Mesenchymal stem cell (in vitro differentiated cells and primary cell): ENCODE measurements around the gene KRT83.
"Not testable (repeated sequence)": the region's sequence is repeated elsewhere in the genome, so short reads cannot be mapped to it uniquely, and the experiment has no call there.

ENCODE experiments used
- DNase-seq: peaks from one replicate; pipeline ENCODE4 v3.0.0-alpha.2; 2013
- H2AFZ ChIP-seq: one replicate; pipeline ENCODE4 v1.6.1; 2013; ENCODE audit warnings: low read depth, mild to moderate bottlenecking, control low read depth, inconsistent platforms, low read length, moderate library complexity
- H2AK5ac ChIP-seq: 2 replicates; pipeline ENCODE4 v1.6.1; 2013; ENCODE audit warnings: low read length, moderate library complexity, mild to moderate bottlenecking, inconsistent platforms; ENCODE audit not compliant: severe bottlenecking
- H2BK120ac ChIP-seq: one replicate; pipeline ENCODE4 v1.6.1; 2013; ENCODE audit warnings: low read depth, mild to moderate bottlenecking, inconsistent platforms, low read length, moderate library complexity
- H2BK12ac ChIP-seq, 2 experiments: one replicate each; pipeline ENCODE4 v1.6.1; 2013; ENCODE audit warnings: inconsistent platforms in 2 of 2, low read length in 2 of 2, mild to moderate bottlenecking in 2 of 2, moderate library complexity in 2 of 2, control low read depth in 1 of 2
- H2BK15ac ChIP-seq: one replicate; pipeline ENCODE4 v1.6.1; 2013; ENCODE audit warnings: mild to moderate bottlenecking, low read depth, inconsistent platforms; ENCODE audit not compliant: poor library complexity, severe bottlenecking
- H2BK5ac ChIP-seq: 2 replicates; pipeline ENCODE4 v1.6.1; 2013; ENCODE audit warnings: low read depth, mild to moderate bottlenecking, low read length, control low read depth, inconsistent platforms; ENCODE audit not compliant: poor library complexity, severe bottlenecking
- H3K14ac ChIP-seq, 2 experiments: one replicate each; pipeline ENCODE4 v1.6.1; 2013; ENCODE audit warnings: inconsistent platforms in 2 of 2, low read length in 2 of 2, control low read depth in 1 of 2, mild to moderate bottlenecking in 1 of 2, moderate library complexity in 1 of 2
- H3K18ac ChIP-seq, 2 experiments: one replicate each; pipeline ENCODE4 v1.6.1; 2013; ENCODE audit warnings: inconsistent platforms in 2 of 2, low read length in 2 of 2, control low read depth in 1 of 2, low read depth in 1 of 2, mild to moderate bottlenecking in 1 of 2
- H3K23ac ChIP-seq, 2 experiments: one replicate each; pipeline ENCODE4 v1.6.1; 2013; ENCODE audit warnings: inconsistent platforms in 2 of 2, low read length in 2 of 2, mild to moderate bottlenecking in 2 of 2, moderate library complexity in 2 of 2, control low read depth in 1 of 2
- H3K27ac ChIP-seq: 2 replicates; pipeline ENCODE4 v1.5.1; 2013; ENCODE audit warnings: mild to moderate bottlenecking, moderate library complexity, low read length, control low read depth, inconsistent platforms; ENCODE audit not compliant: poor library complexity, severe bottlenecking
- H3K27me3 ChIP-seq, 2 experiments: 2 replicates each; pipeline versions ENCODE4 v1.6.1 to v1.7.0; 2013; ENCODE audit warnings: low read length in 2 of 2, mild to moderate bottlenecking in 2 of 2, moderate library complexity in 2 of 2, control low read depth in 1 of 2, inconsistent platforms in 1 of 2; ENCODE audit not compliant: control insufficient read depth in 1 of 2, insufficient read depth in 1 of 2
- H3K36me3 ChIP-seq, 2 experiments: 2 replicates each; pipeline versions ENCODE4 v1.6.1 to v1.7.0; 2013; ENCODE audit warnings: low read length in 2 of 2, control low read depth in 1 of 2, inconsistent platforms in 1 of 2, low read depth in 1 of 2, mild to moderate bottlenecking in 1 of 2; ENCODE audit not compliant: insufficient read depth in 2 of 2, control insufficient read depth in 1 of 2
- H3K4ac ChIP-seq, 2 experiments: one replicate each; pipeline ENCODE4 v1.6.1; 2013; ENCODE audit warnings: inconsistent platforms in 2 of 2, low read length in 2 of 2, mild to moderate bottlenecking in 2 of 2, moderate library complexity in 2 of 2, control low read depth in 1 of 2, low read depth in 1 of 2
- H3K4me1 ChIP-seq: 2 replicates; pipeline ENCODE4 v1.6.1; 2013; ENCODE audit warnings: low read depth, low read length, control low read depth; ENCODE audit not compliant: control insufficient read depth, insufficient read depth
- H3K4me2 ChIP-seq: 2 replicates; pipeline ENCODE4 v1.6.1; 2013; ENCODE audit warnings: low read length, mild to moderate bottlenecking, inconsistent platforms; ENCODE audit not compliant: poor library complexity, severe bottlenecking
- H3K4me3 ChIP-seq, 2 experiments: 2 replicates each; pipeline versions ENCODE4 v1.5.1 to v1.7.0; 2013; ENCODE audit warnings: low read length in 2 of 2, mild to moderate bottlenecking in 2 of 2, control low read depth in 1 of 2, low read depth in 1 of 2; ENCODE audit not compliant: insufficient read depth in 1 of 2
- H3K79me1 ChIP-seq: replicated peaks from 2 replicates; pipeline ENCODE4 v1.6.1; 2013; ENCODE audit warnings: mild to moderate bottlenecking, control low read depth, low read length, inconsistent platforms; ENCODE audit not compliant: poor library complexity, severe bottlenecking
- H3K9ac ChIP-seq: 2 replicates; pipeline ENCODE4 v1.7.0; 2013; ENCODE audit warnings: mild to moderate bottlenecking, low read length, moderate library complexity
- H3K9me3 ChIP-seq: 2 replicates; pipeline ENCODE4 v1.7.0; 2013; ENCODE audit warnings: mild to moderate bottlenecking, low read length; ENCODE audit not compliant: control insufficient read depth
- H4K8ac ChIP-seq: one replicate; pipeline ENCODE4 v1.6.1; 2013; ENCODE audit warnings: inconsistent platforms, mild to moderate bottlenecking, low read length, moderate library complexity
- H4K91ac ChIP-seq: one replicate; pipeline ENCODE4 v1.6.1; 2013; ENCODE audit warnings: mild to moderate bottlenecking, low read length, inconsistent platforms
- WGBS: methylation state at CpG from one replicate; pipeline ENCODE4 v1.1.7; 2013; ENCODE audit warnings: mixed read lengths; 5-methylcytosine and 5-hydroxymethylcytosine counted together

KRT83 gene

GRCh38 chr12:52305921-52306705 lies 15.1 kb downstream of the KRT83 start:
- H3K27ac ChIP-seq, result no peak overlapping the region
- no peak overlapping the region for H3K9ac ChIP-seq
- no peak overlapping the region for H4K8ac ChIP-seq
- H4K91ac ChIP-seq, result no peak overlapping the region
- no peak overlapping the region for H3K14ac ChIP-seq
- no peak overlapping the region for H2BK5ac ChIP-seq
- H3K27me3 ChIP-seq, result peaks cover 64 to 71% of the 10 kb centered on the region in 2 experiments
- H2BK12ac ChIP-seq, result no peak overlapping the region
- no peak overlapping the region for H2AK5ac ChIP-seq
- no peak overlapping the region for H2BK15ac ChIP-seq
- H3K9me3 ChIP-seq, result no peaks in the 10 kb centered on the region
- H3K23ac ChIP-seq, result no peak overlapping the region
- 52% methylated on average over 9 of the region's 11 CpGs for WGBS
- no peak overlapping the region for H2AFZ ChIP-seq
- no peaks in the 10 kb centered on the region for H3K36me3 ChIP-seq
- no peak overlapping the region for H2BK120ac ChIP-seq
- H3K4ac ChIP-seq, result no peak overlapping the region
- H3K4me3 ChIP-seq, result no peak overlapping the region
- no peaks in the 10 kb centered on the region for H3K79me1 ChIP-seq
- H3K4me1 ChIP-seq, result peaks cover 8% of the 10 kb centered on the region
- H3K4me2 ChIP-seq, result no peak overlapping the region
- no peak overlapping the region for H3K18ac ChIP-seq
- no peak for DNase-seq

- 80% methylated on average over 15 of the region's 15 CpGs for WGBS
- not testable (repeated sequence) for DNase-seq, H3K14ac ChIP-seq, H4K91ac ChIP-seq, H2AFZ ChIP-seq, H2BK12ac ChIP-seq, H3K23ac ChIP-seq, H3K4ac ChIP-seq, H2AK5ac ChIP-seq, H3K4me2 ChIP-seq, H3K27ac ChIP-seq, H3K9ac ChIP-seq, H4K8ac ChIP-seq, H3K9me3 ChIP-seq, H3K79me1 ChIP-seq, H2BK5ac ChIP-seq, H3K4me1 ChIP-seq, H3K4me3 ChIP-seq, H2BK15ac ChIP-seq, H2BK120ac ChIP-seq, H3K18ac ChIP-seq, H3K36me3 ChIP-seq
- H3K27me3 ChIP-seq, result peaks cover 62 to 71% of the 10 kb centered on the region in 2 experiments
These were observed 16.2 kb downstream of the KRT83 start for GRCh38 chr12:52304941-52305411.

- H3K36me3 ChIP-seq, H2AFZ ChIP-seq, H2BK5ac ChIP-seq, H4K91ac ChIP-seq, H3K4me3 ChIP-seq, H3K18ac ChIP-seq, H3K4ac ChIP-seq, H3K14ac ChIP-seq, H3K23ac ChIP-seq, H3K4me2 ChIP-seq, H3K9ac ChIP-seq, DNase-seq, H2BK12ac ChIP-seq, H2AK5ac ChIP-seq, H3K79me1 ChIP-seq, H3K4me1 ChIP-seq, H3K27ac ChIP-seq, H4K8ac ChIP-seq, H2BK15ac ChIP-seq, H2BK120ac ChIP-seq, H3K9me3 ChIP-seq: not testable (repeated sequence)
- WGBS, result no CpG with 5 or more reads among the region's 5 CpGs
- peaks cover 47 to 63% of the 10 kb centered on the region in 2 experiments for H3K27me3 ChIP-seq
These were observed 18.8 kb downstream of the KRT83 start for GRCh38 chr12:52302242-52302914.

- not testable (repeated sequence) for H3K4me2 ChIP-seq, DNase-seq, H2BK15ac ChIP-seq, H3K4ac ChIP-seq, H3K79me1 ChIP-seq, H2AFZ ChIP-seq, H2AK5ac ChIP-seq, H3K27ac ChIP-seq, H3K18ac ChIP-seq, H2BK5ac ChIP-seq, H3K9ac ChIP-seq, H2BK12ac ChIP-seq, H2BK120ac ChIP-seq, H4K8ac ChIP-seq, H3K36me3 ChIP-seq, H3K23ac ChIP-seq, H3K14ac ChIP-seq, H4K91ac ChIP-seq, H3K4me1 ChIP-seq, H3K4me3 ChIP-seq, H3K9me3 ChIP-seq
- peaks cover 47 to 63% of the 10 kb centered on the region in 2 experiments for H3K27me3 ChIP-seq
- WGBS, result 84% methylated on average over 8 of the region's 31 CpGs
These were observed 19.5 kb downstream of the KRT83 start for GRCh38 chr12:52301721-52302120.
